ENCODE measurements around the gene GPC6.
"Not testable (repeated sequence)": the region's sequence is repeated elsewhere in the genome, so short reads cannot be mapped to it uniquely, and the experiment has no call there.

Gene GPC6

GRCh38 chr13:93200626-93201025 is 26.0 kb upstream of the GPC6 start:
- H3K27ac ChIP-seq, result no peak overlapping the region
- TF ChIP-seq CTCF (conservative IDR thresholded peaks at IDR 0.05) (no peak), ZFX (IDR thresholded peaks at IDR 0.05) (no peak)

GRCh38 chr13:93201992-93202558 is 24.5 kb upstream of the GPC6 start:
- TF ChIP-seq ZFX (IDR thresholded peaks at IDR 0.05), result no peak
- no peak for TF ChIP-seq CTCF (conservative IDR thresholded peaks at IDR 0.05)
- no peak overlapping the region for H3K27ac ChIP-seq

- H3K27ac ChIP-seq, result not testable (repeated sequence)
Measured at GRCh38 chr13:93206778-93207392, 19.7 kb upstream of the GPC6 start.

GRCh38 chr13:93216122-93216521 is 10.5 kb upstream of the GPC6 start:
- no peak for TF ChIP-seq ZFX (IDR thresholded peaks at IDR 0.05)
- TF ChIP-seq CTCF (conservative IDR thresholded peaks at IDR 0.05), result no peak
- H3K27ac ChIP-seq, result no peak overlapping the region

GRCh38 chr13:93217721-93218261 is 8.8 kb upstream of the GPC6 start:
- TF ChIP-seq ZFX (IDR thresholded peaks at IDR 0.05) (no peak), CTCF (conservative IDR thresholded peaks at IDR 0.05) (no peak)
- no peak overlapping the region for H3K27ac ChIP-seq

- H3K27ac ChIP-seq, result no peak overlapping the region
- TF ChIP-seq ZFX (IDR thresholded peaks at IDR 0.05) (no peak), CTCF (conservative IDR thresholded peaks at IDR 0.05) (no peak)
Measured at GRCh38 chr13:93218583-93218982, 8.0 kb upstream of the GPC6 start.

- H3K27ac ChIP-seq, result no peak overlapping the region
- no peak for TF ChIP-seq ZFX (IDR thresholded peaks at IDR 0.05)
- TF ChIP-seq CTCF (conservative IDR thresholded peaks at IDR 0.05), result no peak
Measured at GRCh38 chr13:93220073-93220472, 6.5 kb upstream of the GPC6 start.

- no peak overlapping the region for H3K27ac ChIP-seq
- TF ChIP-seq ZFX (IDR thresholded peaks at IDR 0.05) (no peak), CTCF (conservative IDR thresholded peaks at IDR 0.05) (no peak)
Measured at GRCh38 chr13:93222976-93223375, 3.6 kb upstream of the GPC6 start.
